Stimulated activated CD4-positive, alpha-beta T cell treated with anti-CD3 and anti-CD28 coated beads, TNF-alpha, amount 100 ng/mL, for 4 hours (primary cell): ENCODE measurements around the gene ZNF446.
"Not testable (repeated sequence)": the region's sequence is repeated elsewhere in the genome, so short reads cannot be mapped to it uniquely, and the experiment has no call there.

Experiments used
- DNase-seq, 3 experiments: peaks; one replicate each; pipeline ENCODE4 v3.0.0-alpha.2; 2020; ENCODE audit warnings: low read depth in 3 of 3

ZNF446 gene

GRCh38 chr19:58499021-58499927 is 23.1 kb downstream of the ZNF446 start:
- DNase-seq: peak; percentile 93 to 99 (median 93)

- no peak for DNase-seq
Measured at GRCh38 chr19:58500242-58500641, 24.1 kb downstream of the ZNF446 start.

DNA sequence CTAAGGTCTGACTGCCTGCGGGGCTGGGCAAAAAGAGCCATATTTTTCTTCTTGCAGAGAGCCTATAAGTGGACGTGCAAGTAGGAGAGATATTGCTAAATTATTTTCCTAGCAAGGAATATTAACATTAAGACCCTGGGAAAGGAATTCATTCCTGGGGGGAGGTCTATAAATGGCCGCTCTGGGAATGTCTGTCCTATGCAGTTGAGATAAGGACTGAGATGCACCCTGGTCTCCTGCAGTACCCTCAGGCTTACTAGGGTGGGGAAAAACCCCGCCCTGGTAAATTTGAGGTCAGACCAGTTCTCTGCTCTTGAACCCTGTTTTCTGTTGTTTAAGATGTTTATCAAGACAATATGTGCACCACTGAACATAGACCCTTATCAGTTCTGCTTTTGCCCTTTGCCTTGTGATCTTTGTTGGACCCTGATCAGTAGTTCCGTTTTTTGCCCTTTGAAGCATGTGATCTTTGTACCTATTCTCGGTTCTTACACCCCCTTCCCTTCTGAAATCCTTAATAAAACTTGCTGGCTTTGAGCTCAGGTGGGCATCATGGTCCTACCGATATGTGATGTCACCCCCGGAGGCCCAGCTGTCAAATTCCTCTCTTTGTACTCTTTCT is 31.6 kb downstream of the ZNF446 start:
- not testable (repeated sequence) for DNase-seq

GRCh38 chr19:58509731-58510083 is 33.6 kb downstream of the ZNF446 start:
- no peak for DNase-seq

- no peak for DNase-seq
Measured at GRCh38 chr19:58510084-58510862, 34.1 kb downstream of the ZNF446 start.

DNA sequence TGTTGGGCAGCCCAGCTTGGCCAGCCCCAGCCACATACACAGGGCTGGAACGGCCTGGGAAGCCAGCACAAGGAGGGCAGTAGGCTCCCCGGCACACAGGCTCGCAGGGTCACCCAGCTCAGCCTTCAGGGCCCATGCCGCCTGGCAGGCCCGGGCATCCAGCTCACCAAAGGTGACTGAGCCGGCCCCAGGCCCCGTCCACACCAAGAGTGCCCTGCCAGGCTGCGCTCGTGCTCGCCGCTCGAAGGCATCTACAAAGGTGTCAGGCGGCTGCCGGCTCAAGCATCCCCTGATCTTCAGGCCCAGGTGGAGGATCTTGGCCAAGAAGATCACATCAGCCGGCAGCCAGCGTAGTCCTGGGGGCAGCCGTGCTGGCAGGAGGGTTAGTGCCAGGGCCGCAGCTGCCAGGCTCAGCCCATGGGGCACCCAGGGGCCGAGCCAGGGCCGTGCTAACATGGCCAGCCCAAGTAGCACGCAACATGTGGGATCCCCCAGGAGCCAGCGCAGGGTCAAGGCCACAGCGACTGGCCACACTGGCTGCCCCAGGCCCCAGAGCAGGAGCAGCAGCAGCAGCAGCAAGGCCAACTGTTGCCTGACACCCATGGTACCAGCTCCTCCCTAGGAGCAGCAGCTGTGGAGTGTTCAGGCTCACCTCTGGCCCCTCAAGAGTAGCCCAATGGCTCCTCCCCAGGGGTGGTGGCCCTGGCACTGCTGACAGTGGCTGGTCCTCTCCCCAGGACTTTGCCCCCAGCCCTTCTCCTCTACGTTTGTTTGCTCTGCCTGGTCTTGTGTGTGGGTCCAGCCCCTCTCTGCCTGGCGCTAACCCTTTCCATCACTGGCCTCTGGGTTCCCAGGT is 35.4 kb downstream of the ZNF446 start, which contains the start of gene SLC27A5:
TSS of gene SLC27A5 (minus strand) at position 640 of the 856 bp plus-strand sequence. CDS start at position 603, 37 bp downstream.
- no peak for DNase-seq

- no peak for DNase-seq
Measured at GRCh38 chr19:58513213-58513693, 37.1 kb downstream of the ZNF446 start.

DNA sequence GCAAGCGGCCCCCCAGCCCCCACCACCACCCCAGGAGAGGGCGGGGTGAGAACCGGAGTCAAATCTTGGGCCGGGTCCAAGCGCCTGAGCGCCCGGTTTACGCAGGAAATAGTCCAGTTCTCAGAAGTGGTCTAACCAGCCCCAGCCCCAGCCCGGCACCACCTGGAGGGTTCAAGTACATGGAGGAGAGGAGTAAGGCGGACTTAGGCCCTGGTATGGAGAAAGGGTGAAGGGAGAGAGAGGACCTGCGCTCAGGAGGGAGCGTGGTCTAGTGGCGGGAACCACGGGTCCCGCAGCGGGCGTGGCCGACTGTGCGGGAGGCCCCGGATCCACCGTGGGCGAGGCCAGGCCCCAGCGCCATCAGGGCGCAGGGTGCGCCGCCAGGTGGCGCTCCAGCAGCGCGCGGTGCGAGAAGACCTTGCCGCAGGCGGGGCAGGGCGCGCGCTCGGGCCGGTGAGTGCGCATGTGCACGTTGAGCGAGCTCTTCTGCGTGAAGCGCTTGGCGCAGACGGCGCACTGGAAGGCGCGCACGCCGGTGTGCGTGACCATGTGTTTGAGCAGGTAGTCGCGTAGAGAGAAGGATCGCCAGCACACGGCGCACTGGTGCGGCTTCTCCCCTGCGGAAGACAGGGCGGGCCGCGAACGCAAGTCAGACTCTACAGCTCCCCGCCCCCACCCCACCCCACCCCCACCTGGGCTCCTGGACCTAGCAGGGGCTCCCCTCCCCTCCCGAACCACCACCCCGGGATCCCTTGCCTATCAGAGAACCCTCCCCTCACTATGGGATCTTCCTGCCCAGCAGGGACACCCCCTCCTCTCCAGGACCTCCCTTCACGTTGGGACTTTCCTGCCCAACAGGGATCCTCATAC is 37.8 kb downstream of the ZNF446 start:
- peak; percentile 88 to 93 (median 88) for DNase-seq

DNA sequence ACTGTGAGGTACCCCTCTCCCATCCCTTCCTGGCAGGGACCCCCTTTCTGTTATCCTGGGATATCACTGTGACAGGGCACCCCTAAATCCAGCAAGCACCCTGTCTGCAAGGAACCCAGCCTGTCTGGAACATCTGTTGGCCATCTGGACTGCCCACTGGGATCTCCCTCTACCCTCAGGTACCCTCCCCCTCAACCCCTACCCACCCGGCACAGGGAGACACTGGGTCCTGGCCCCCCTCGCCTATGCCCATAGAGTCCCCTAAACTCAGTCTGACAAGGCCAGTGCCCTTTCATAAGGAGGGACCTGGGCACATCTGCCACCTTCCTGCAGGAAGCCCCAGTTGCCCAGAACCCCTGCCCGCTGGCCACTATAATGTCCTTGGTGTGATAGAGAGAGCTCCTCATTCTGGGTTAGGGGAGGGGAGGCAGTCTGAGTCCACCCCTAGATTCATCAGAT is 38.4 kb downstream of the ZNF446 start:
- DNase-seq: no peak

DNA sequence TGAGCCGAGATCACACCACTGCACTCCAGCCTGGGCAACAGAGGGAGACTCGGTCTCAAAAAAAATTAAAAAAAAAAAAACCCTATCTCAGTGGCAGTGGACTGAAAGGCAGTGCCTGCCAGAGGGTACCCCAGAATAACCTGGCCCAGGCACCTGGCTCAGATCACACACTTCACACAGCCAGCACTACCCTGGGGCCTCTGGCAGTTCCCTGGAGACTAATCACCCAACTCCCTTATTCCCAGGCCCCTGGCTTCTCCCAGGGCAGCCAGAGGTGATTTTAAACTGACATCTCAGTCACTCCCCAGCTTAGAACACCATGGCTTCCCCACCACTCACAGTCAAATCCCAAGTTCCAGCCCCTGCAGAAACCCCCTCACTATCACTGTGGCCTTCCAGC is 39.1 kb downstream of the ZNF446 start:
- DNase-seq: no peak

DNA sequence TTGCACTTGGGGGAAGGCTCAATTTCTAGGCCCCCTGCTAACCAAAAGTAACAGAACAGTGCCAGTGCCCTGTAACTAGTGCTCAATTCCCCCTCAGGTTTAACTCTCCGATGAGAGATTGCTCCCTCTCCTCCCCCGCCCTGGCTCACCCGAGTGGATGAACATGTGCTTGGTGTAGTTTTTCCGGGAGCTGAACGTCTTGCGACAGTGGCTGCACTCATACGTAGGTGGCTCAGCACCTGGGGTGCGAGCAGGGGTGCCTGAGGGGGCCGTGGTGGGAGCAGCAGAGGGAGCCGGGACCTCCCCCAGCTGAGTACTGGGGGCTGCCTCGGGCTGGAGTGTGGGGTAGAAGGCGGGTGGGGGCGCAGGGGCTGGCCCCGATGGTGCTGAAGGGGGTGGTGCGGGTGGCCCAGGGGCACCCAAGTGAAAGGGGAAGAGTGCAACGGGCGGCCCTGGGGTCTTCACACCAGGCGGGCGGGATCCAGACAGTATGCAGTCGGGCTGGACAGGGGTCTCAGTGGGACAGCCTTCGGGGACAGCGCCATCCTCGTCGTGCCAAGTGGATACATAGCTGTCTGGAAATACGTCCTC is 40.2 kb downstream of the ZNF446 start:
- no peak for DNase-seq

DNA sequence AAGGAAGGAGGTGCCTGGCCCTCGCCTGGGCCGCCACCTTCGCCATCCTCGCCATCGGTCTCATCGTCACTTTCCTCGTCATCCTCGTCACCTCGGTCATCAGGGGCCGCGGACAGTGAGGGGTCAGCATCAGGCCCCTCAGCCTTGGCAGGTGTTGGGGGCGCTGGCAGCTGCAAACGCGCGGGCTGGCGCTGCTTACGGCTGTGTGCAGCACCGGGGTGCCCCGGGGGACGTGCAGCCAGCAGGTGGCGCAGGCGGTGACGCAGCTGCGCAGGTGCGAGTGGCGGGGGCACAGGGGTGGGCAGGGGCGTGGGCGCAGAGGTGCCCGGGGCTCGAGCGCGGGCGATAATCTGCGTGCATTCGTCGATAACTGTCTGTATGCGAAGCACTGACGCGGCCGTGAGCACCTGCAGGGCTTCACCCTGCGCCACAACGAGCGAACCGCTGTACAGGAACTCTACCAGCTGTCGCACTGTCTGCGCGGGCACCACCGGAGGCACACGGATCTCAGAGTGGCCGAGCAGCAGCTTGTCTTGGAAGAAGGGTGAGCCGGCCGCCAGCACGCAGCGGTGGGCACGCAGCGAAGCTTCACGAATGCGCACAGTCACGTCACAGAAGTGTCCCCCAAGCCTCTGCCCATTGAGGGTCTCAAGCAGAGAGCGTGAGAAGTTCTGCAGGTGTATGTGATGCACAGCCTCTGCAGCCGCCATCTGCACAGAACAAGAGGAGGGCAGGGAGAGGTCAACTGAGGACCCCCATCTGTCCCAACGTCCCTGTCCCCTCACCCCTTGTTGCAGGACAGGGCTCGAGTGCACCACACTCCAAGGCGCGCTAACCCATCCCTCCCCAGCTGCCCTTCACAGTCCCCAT is 41.0 kb downstream of the ZNF446 start:
- DNase-seq: no peak

- no peak for DNase-seq
Measured at GRCh38 chr19:58518256-58519086, 42.3 kb downstream of the ZNF446 start.

- DNase-seq: no peak
Measured at GRCh38 chr19:58519087-58519354, 42.9 kb downstream of the ZNF446 start.

GRCh38 chr19:58519355-58520256 is 43.5 kb downstream of the ZNF446 start, which contains the start of gene ZBTB45:
ZBTB45 (minus strand) TSS chr19:58519810; CDS start chr19:58517673, 2,137 bp downstream.
- DNase-seq: peak; percentile 73 to 89 (median 74)

DNA sequence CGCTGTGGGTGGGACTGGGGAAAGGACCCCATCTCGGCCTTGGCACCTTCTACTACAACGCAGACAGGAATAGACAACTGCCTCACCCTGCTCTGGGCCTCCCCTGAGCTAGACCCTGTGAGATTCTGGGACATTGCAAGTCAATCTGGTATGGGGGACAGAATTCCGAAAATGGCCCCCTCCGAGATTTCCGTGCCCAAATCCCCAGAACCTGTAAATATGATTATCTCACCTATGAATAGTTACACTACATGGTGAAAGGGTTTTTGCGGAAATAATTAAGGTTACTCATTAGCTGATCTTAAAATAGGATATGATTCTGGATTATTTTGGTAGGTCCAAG is 44.1 kb downstream of the ZNF446 start:
- DNase-seq: no peak

DNA sequence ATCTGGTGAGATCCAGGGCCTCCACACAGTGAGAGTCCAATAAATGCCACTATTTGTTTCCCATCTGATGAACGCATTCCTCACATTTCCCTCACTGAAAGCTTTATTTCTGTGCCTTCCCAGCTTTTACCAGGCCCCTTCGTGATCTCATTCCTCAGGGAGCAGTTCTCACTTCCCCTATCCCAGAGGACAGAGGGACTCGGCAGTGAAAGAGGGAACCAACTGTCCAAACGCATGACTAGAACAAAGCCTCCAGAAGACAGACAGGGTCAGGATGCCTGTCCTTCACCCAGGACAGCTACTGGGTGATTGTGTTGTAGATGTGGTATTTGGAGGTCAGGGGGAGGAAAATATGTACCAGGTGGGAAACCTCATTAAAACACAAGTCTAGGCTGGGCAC is 45.5 kb downstream of the ZNF446 start:
- DNase-seq: no peak
